Measurements from ENCODE around the gene CHN2.

DNA sequence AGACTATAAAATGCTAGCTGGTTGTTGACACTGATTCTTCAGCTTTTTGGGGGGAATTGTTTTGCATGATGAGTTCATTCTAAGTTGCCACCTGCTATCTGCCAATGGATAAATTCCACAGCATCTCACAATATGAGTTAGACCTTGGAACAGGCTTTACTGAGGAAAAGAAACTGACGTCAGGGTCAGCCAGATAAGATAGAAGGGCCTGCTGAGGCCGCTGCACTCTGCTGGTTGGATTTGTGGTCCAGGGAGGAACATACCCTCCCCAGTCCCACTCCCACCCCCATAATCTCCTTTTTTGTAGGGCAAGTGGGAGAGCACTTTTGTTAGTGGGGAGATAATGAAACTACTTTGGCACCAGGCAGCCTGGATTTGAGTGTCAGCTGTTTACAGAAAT, 258.4 kb downstream of the CHN2 start:
- TF ChIP-seq POLR2A (IDR thresholded peaks at IDR 0.05; ENCODE audit: low read depth, low read length) (no peak), SPI1 (IDR thresholded peaks at IDR 0.05; ENCODE audit: low read depth, low read length) (no peak), POLR2AphosphoS5 (IDR thresholded peaks at IDR 0.05; ENCODE audit: low read depth, low read length) (no peak), POU2F2 (IDR thresholded peaks at IDR 0.05; ENCODE audit: low read depth, low read length) (no peak), TAF1 (IDR thresholded peaks at IDR 0.05; ENCODE audit: low read depth, low read length) (no peak)
